ENCODE data around the gene ADISSP. TPM values are rescaled to one million over a fixed set of nuclear protein-coding genes. Genes with fewer than 3 reads are reported as not detected.

The ADISSP gene
- total and polyA plus RNA-seq, 9 of the 15 experiments (the other 6 are each of a cell fraction or from before 2014, with no cell fraction given): 1.4 to 70.6 (median 23.4) TPM

GRCh38 chr20:3795511-3796468 is 28.2 kb upstream of the ADISSP start, which contains the start of gene CDC25B (continued):
- 0 out of 2 replicates have a peak, but pooled peaks have one; percentile 50 for TF ChIP-seq MYBL2 (IDR thresholded peaks at IDR 0.05; ENCODE audit: low read depth)
- TF ChIP-seq MYBL2 (CRISPR knock-in tag; IDR thresholded peaks at IDR 0.05; ENCODE audit: borderline replicate concordance): no peak
- TF ChIP-seq VEZF1 (CRISPR knock-in tag; IDR thresholded peaks at IDR 0.05): peak; percentile 53
- peak; percentile 89 to 96 for TF ChIP-seq KDM1A (IDR thresholded peaks at IDR 0.05)
- TF ChIP-seq ZBTB1 (CRISPR knock-in tag; IDR thresholded peaks at IDR 0.05; ENCODE audit: borderline replicate concordance, low read depth): no peak
- TF ChIP-seq ZNF511 (CRISPR knock-in tag; IDR thresholded peaks at IDR 0.05): peak; percentile 84
- no peak for TF ChIP-seq ZNF639 (CRISPR knock-in tag; conservative IDR thresholded peaks at IDR 0.05 in 1 of 2, IDR thresholded peaks at IDR 0.05 in 1 of 2)
- TF ChIP-seq KAT8 (IDR thresholded peaks at IDR 0.05; ENCODE audit: low read depth): no peak
- peak; percentile 76 to 80 for TF ChIP-seq NRF1 (conservative IDR thresholded peaks at IDR 0.05 in 1 of 2, IDR thresholded peaks at IDR 0.05 in 1 of 2)
- 0 out of 2 replicates have a peak, but pooled peaks have one; percentile 27 for TF ChIP-seq PHF21A (IDR thresholded peaks at IDR 0.05; ENCODE audit: borderline replicate concordance, low read depth)
- TF ChIP-seq PHF20 (IDR thresholded peaks at IDR 0.05; ENCODE audit: partially characterized antibody): peak; percentile 75
- peak; percentile 97 for TF ChIP-seq BCOR (IDR thresholded peaks at IDR 0.05)
- peak; percentile 71 for TF ChIP-seq CHD2 (IDR thresholded peaks at IDR 0.05; ENCODE audit: low read depth, low read length)
- TF ChIP-seq YY1 (IDR thresholded peaks at IDR 0.05; ENCODE audit: borderline replicate concordance in 1 of 3, control insufficient read depth in 1 of 3, extremely low read depth in 1 of 3, insufficient read depth in 3 of 3, insufficient read length in 1 of 3, insufficient replicate concordance in 2 of 3, low read depth in 1 of 3, low read length in 2 of 3): peak in 1 of 3 experiments; percentile 12
- peak; percentile 24; the same call in 1 of the 2 replicates for TF ChIP-seq MYC (IDR thresholded peaks at IDR 0.05; ENCODE audit: low read depth, low read length)
- peak; percentile 39; the same call in 1 of the 2 replicates for TF ChIP-seq MYC (CRISPR knock-in tag; IDR thresholded peaks at IDR 0.05; ENCODE audit: borderline replicate concordance, low read depth)
- 0 out of 2 replicates have a peak, but pooled peaks have one; percentile 32 for TF ChIP-seq ZNF584 (CRISPR knock-in tag; IDR thresholded peaks at IDR 0.05; ENCODE audit: low read depth)
- peak; percentile 66 for TF ChIP-seq POLR2A (conservative IDR thresholded peaks at IDR 0.05)
- TF ChIP-seq TEAD4 (IDR thresholded peaks at IDR 0.05; ENCODE audit: low read length): 0 out of 2 replicates have a peak, but pooled peaks have one; percentile 27
- TF ChIP-seq TEAD4 (CRISPR knock-in tag; IDR thresholded peaks at IDR 0.05; ENCODE audit: borderline replicate concordance): no peak
- TF ChIP-seq KDM5B (IDR thresholded peaks at IDR 0.05; ENCODE audit: insufficient replicate concordance, low read depth, low read length): peak; percentile 46
- TF ChIP-seq ZNF707 (CRISPR knock-in tag; conservative IDR thresholded peaks at IDR 0.05): no peak

All from K562 (cell line).